HG03103 (cell line): Measurements from ENCODE around the gene SAP30BP.
"Not testable (repeated sequence)": the region's sequence is repeated elsewhere in the genome, so short reads cannot be mapped to it uniquely, and the experiment has no call there.

ENCODE experiments used
- ATAC-seq: cut with Tn5 transposase; IDR thresholded peaks from one replicate; pipeline ENCODE4 v1.9.1; 2021; ENCODE audit warnings: low read depth; ENCODE audit not compliant: unreplicated experiment

SAP30BP gene

GRCh38 chr17:75633486-75634375, 33.4 kb upstream of the SAP30BP start:
- no peak for ATAC-seq

- ATAC-seq = no peak
Measured at GRCh38 chr17:75634376-75634740, 32.8 kb upstream of the SAP30BP start.

- ATAC-seq = no peak
Measured at GRCh38 chr17:75634754-75635609, 32.2 kb upstream of the SAP30BP start.

GRCh38 chr17:75635610-75636202, 31.4 kb upstream of the SAP30BP start:
- no peak for ATAC-seq

GRCh38 chr17:75636381-75637142, 30.6 kb upstream of the SAP30BP start:
- ATAC-seq = no peak

- ATAC-seq = no peak
Measured at GRCh38 chr17:75637143-75637538, 30.0 kb upstream of the SAP30BP start.

GRCh38 chr17:75637551-75637950, 29.6 kb upstream of the SAP30BP start:
- no peak for ATAC-seq

- not testable (repeated sequence) for ATAC-seq
Measured at GRCh38 chr17:75638039-75638438, 29.1 kb upstream of the SAP30BP start.

- ATAC-seq = no peak
Measured at GRCh38 chr17:75638893-75639292, 28.2 kb upstream of the SAP30BP start.

- ATAC-seq = no peak
Measured at GRCh38 chr17:75639327-75639726, 27.8 kb upstream of the SAP30BP start.

- no peak for ATAC-seq
Measured at GRCh38 chr17:75639771-75640555, 27.2 kb upstream of the SAP30BP start.

GRCh38 chr17:75640556-75641119, 26.5 kb upstream of the SAP30BP start:
- ATAC-seq = no peak

GRCh38 chr17:75641343-75641742, 25.8 kb upstream of the SAP30BP start:
- no peak for ATAC-seq

GRCh38 chr17:75642182-75642783, 24.9 kb upstream of the SAP30BP start:
- ATAC-seq = no peak

GRCh38 chr17:75642784-75643642, 24.1 kb upstream of the SAP30BP start:
- ATAC-seq = no peak

GRCh38 chr17:75643643-75644017, 23.5 kb upstream of the SAP30BP start:
- ATAC-seq = no peak

- ATAC-seq = no peak
Measured at GRCh38 chr17:75645501-75645888, 21.6 kb upstream of the SAP30BP start.
